ENCODE results near the gene SKIL.

DNA sequence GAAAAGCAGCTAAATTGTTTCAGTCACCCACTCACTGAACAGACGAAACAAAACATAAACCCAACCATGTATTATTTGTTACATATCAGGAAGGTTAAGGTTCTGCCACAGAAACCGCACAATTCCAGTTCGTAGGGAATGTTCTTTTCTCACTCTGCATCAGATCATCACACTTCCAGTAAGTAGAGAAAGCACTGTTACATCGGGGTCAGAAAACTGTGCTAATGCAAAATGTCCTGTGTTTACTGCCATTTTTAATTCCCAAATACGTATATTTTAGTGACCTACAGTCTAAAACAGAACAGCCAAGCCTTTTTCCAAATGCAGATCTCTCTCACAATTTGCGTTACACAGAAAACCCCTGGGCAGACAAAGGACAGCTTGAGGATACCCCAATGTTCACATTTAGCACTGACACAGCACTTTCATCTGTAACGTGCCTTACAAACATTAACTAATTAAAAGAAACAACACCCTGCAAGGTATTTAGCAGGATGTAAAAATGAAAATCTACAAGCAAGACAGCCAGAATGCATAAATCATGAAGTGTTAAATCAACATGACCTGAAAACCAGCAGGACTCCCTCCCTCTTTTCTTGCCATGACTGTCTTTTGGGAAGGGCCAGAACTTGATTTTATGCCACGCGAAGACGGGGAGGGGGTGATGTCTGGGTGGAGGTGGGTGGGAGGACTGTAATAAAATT, 34.8 kb upstream of the SKIL start:
- TF ChIP-seq EZH2phosphoT487 (IDR thresholded peaks at IDR 0.05; ENCODE audit: insufficient read depth, low read depth): no peak
- no peak for TF ChIP-seq EZH2 (IDR thresholded peaks at IDR 0.05; ENCODE audit: insufficient read depth, poor library complexity, severe bottlenecking)
